LoVo (cell line): ENCODE results near the gene PLIN4.

Experiments
- DNase-seq: peaks from one replicate; pipeline ENCODE4 v3.0.0-alpha.2; 2016; ENCODE audit warnings: low spot score

PLIN4 gene

DNA sequence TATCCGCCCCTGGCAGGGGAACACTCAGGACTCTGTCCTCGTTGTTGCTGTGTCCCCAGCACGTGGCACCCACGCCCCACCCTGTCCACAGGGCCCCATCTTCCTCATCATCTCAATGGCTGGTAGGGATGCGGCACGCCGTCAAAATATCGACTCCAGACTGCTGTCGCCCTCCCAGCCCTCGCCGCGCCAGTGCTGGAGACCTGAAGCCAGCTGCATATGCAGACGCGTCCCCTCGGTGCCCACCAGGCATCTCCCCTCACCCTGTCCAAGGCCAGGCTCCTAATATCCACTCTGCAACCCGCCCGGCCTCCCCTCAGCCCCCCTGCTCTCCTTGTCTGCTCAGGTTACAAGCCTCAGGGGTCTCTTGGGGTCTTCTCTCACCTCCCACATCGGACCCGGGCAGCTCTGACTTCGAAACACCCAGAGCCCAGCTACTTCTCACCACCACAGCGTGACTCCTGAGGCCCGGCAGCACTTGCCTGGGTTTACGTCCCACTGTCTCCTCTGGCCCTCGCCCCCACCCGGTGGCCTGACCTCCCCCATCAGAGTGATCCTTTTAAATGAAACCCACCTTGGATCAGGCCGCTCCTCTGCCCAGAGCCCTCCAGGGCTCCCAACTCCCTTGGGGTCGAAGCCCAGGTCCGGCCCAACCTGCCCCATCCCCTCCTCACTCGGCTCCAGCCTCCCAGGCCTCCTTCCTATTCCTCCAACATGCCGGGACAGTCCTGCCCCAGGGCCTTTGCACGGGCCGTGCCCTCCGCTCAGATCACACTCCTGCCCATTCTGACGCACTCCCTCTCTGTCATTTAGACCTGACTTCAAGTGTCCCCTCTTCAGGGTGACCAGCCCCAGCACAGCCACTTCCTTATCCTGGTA, 12.5 kb downstream of the PLIN4 start:
- DNase-seq: no peak

DNA sequence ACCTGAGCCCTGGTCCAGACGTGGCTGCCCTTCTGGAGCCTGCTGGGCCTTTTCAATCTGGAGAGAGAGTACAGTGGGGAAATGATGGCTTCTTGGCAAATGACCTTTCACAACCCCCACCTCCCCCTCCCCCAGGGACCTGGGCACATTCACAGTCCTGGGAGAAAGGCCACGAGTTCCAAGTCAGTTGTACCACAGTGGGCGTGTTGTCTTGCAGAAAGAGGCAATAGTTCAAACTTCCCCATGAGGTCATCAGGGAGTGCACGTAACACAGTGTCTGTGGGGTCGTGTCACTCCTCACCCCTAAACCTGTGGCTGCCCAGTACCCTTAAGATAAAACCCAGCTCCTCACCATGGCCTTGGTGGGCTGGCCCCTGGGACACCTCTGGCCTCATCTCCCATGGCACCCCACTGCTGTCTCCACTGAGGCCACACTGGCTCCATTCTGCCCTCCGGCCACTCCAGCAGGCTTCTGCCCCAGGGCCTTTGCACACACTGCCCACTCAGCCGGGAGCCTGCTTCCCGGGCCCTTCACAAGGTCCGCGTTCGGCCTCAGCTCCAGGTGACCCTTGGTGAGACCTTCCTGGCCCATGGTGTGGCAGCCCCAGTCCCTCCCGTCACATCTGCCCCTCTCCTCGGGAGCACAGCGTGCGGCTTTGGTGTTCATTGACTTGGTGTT, 13.3 kb downstream of the PLIN4 start:
- no peak for DNase-seq

DNA sequence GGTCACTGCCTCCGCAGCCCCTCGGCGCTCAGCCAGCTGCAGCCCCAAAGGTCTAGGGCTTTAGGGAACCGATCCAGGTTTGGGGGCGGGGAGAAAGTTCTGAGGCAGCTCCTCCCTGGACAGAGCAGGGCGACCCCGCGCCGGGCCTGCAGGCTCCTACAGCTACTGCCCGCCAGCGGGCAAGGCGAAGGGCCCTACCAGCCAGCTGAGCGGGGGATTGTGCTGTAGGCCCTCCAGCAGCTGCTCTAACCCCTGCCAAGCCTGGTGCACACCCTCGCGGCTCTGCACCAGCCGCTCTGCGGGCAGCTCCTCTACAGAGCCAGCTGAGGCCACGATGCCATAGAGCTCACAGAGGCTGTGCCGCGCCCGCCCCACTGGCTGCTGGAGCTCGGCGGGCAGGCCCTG, 14.0 kb downstream of the PLIN4 start:
- DNase-seq: no peak

DNA sequence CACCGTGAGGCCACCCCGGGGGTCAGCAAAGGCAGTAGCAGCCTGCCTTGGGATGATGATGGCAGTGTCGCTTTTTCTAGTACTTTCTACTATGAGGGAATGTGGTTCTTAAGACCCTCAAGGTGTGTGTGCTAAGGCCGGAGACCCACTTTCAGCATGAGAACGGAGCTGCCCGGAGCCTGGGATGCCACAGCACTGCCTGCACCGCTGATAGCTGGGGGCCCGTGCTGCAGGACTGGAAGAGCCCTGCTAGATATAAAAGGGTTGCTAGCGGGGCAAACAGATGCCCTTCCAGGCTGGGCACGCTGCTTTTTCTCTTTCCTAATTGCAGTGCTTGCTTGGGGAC, 14.5 kb downstream of the PLIN4 start:
- DNase-seq: no peak

DNA sequence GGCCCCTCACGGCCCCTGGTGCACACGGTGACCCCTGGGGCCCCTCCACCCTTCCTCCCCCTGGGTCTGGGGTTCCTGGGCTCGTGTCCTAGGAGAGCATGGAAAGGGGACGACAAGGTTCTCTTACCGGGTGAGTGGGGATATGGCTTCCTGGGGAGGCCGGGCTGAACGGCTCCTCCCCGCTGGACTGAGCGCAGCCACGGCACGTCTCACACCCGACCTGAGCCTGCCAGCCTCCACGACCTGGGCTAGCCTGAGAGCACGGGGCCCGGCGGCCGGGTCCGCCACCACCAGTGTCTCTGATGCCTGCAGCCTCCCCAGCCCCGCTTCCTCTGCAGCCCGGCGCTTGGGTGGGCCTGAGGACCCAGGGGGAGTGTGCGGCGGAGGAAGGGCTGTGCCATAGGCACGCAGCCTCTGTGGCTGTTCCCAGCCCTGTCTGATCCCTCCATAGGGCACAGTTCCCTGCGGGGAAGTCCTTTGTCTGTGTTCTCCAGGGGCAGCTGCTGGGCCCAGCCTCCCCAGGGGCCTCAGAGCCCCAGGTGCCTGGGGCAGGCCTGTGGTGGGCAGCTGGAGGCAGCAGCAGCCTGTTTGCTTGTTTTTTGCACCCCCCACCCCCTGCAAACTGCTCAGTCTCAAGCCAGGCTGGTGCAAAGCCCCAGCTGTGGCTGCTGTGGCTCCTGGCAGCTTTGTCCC, 15.0 kb downstream of the PLIN4 start:
- no peak for DNase-seq

DNA sequence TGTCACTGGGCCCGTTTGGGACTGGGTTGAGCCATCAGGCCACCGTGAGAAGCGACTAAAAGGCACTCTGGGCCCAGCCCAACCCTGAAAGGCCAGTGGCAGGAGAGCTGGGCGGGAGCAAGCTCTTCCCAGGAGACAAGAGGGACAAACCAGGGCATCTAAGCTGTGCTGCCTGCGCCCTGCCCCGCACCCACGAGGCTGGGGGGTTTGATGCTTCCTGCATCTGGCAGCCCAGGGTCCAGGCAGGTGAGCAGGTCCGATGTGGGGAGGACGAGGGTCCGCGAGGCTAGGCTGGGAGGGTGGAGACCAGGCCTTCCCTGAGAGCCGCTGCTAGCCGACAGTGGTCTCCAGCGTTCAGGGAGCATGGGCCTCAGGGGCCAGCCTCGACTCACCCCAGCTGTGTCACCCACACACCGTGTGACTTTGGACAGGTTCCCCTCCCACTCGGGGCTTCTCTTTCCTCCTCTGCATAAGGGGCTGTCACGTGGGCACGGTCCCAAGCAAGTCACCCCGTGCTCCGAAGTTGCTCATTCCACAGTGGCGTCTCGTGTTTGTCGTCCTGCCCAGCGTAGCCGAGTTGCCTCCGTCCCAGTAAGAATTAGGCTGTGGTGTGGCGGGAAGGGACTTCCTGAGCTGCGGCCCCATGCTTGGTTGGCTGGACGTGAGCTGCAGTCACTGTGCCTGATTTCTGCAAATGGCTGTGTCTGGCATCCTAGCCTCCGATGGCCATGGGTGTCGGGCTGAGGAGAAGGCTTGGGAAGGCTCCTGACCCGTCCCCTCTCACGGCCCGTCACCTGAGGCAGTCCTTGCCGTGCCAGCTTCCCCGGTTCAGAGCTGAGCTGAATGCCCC, 15.8 kb downstream of the PLIN4 start:
- DNase-seq: no peak

DNA sequence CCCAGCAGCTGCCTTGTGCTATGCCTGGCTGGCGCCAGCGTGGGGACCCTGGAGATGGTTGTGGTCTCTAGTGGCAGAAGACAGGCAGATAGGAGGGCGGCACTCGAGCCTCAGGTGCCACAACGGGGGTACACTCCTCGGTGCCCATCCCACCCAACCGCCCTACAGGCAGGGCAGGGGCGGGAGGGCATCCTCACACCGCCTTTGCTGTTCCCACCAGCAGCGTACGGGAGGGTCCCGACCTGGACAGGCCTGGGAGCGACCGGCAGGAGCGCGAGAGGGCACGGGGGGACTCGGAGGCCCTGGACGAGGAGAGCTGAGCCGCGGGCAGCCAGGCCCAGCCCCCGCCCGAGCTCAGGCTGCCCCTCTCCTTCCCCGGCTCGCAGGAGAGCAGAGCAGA, 16.6 kb downstream of the PLIN4 start:
- DNase-seq: no peak

DNA sequence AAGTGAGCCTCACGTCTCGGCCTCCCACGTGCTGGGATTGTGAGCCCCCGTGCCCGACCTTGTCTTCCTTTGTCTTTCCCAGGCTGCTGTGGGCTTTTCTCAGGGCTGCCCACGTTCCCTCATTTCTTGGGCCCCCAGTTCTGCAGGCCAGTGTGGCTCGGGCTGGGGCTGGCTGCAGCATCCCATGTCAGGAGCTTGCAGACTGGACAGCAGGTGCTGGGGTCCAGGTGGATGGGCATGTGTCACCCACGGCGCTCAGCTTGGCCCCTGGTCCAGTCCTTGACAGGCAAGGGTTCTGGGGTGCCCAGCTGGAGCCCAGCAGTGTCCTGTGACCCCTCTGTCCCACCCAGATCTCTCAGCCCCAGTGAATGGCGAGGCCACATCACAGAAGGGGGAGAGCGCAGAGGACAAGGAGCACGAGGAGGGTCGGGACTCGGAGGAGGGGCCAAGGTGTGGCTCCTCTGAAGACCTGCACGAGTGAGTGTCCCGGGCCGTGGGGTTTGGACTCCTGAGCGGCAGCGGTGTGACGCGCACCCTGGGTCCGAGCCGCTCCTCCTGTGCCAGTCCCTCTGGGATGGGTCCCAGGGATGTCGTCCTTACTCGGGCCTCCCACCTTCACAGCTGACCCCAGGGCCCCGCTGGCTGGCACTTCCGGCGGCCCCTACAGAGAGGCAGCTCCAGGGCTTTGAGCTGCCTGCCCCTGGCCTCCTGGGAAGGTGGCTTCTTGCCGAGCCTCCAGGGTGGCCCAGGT, 17.3 kb downstream of the PLIN4 start:
- no peak for DNase-seq

DNA sequence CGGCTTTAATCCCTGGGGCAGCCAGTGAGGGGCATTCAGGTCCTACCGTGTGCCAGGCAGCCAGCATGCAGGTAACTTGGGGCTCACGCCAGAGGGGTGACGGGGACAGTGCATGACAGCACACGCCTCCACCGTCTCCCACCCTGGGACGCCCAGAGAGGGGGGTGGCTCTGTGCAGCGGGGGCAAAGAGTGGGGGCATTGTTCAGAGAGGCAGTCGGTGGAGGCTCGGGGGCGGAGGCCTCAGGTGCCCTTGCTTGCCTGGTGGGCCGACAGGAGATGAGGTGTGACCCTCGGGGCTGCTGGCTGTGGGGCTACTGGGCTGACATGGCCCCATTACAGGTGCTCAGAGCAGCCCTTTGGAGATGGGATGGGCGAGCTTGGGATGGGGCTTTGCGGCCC, 18.4 kb downstream of the PLIN4 start:
- no peak for DNase-seq

DNA sequence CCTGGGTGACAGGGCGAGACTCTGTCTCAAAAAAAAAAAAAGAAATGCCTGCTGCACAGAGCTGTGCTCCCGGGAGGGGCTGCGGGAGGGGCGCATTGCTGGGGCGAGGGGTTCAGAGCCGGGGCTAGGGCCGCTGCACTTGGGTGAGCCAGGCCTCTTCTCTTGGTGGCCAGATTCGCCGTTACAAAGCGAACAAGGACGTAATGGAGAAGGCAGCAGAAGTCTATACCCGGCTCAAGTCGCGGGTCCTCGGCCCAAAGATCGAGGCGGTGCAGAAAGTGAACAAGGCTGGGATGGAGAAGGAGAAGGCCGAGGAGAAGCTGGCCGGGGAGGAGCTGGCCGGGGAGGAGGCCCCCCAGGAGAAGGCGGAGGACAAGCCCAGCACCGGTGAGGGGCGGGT, 19.0 kb downstream of the PLIN4 start:
- no peak for DNase-seq

DNA sequence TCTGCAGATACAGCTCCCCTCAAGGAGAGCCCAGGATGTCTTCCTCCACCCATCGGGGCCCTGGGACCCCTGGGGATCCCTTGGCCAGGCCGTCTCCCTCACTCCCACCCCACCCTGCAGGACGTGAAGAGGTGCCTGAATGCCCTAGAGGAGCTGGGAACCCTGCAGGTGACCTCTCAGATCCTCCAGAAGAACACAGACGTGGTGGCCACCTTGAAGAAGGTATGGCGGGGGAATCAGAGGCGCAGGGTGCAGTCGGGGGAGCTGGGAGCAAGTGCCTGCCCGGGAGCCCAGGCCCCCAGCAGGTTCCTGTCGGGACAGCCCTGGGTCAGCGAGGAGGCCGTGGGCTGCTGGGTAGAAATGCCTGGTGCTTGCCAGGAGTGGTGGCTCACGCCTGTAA, 19.6 kb downstream of the PLIN4 start:
- no peak for DNase-seq

DNA sequence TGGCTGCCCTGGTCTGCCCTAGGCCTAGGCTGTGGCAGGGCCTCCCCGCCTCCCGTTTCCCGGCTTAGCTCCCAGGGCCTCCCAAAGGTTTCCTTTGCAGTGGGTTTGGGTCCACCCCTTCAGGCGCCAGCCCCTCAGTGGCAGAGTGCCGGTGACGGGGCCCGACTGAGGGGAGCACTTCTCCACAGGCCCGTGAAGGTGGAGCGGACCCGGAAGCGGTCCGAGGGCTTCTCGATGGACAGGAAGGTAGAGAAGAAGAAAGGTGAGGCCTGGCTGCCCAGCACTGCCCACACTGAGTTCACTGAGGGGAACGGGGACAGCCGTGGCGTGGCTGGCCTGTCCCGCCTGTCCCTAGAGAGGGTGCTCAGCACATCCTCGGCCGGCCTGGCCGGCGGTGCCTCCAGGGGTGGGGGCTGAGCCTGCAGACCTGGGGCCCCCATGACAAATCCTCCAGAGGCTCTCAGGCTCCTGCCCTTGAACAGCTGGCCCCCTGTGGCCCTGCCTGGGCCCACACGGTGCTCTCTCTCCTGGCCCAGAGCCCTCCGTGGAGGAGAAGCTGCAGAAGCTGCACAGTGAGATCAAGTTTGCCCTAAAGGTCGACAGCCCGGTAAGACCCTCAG, 20.4 kb downstream of the PLIN4 start:
- DNase-seq: no peak

DNA sequence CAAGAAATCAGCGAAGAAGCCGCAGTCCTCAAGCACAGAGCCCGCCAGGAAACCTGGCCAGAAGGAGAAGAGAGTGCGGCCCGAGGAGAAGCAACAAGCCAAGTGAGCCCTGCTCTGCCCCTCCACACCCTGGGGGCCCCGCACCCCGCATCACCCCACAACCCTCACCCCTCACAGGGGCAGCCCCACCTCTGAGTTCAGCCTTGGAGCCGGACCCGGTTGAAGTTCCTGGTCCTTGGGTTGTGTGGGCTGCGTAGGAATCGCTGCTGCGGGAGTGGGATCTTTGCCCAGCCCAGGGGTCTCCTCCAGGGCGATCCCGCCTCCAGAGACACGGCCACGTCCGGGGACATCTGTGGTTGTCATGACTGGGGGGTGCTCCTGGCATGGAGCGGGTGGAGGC, 22.0 kb downstream of the PLIN4 start:
- DNase-seq: no peak

DNA sequence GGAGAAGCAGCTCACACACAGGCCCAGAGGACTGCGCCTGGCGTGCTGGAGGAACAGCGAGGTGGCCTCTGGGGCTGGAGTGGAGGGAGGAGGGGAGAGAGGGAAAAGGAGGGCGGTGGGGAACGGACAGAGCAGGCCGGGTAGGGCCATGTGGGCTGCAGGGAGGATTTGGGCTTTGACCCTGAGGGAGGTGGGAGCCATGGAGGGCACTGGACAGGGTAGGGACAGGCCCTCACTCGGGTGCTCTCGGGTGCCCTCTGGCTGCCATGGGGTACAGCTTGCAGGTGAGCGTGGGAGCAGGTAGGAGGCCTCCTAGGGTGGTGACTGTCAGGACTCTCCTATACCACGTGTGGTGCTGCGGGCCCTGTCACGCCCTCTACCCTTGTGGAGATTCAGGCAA, 22.8 kb downstream of the PLIN4 start:
- DNase-seq: no peak

DNA sequence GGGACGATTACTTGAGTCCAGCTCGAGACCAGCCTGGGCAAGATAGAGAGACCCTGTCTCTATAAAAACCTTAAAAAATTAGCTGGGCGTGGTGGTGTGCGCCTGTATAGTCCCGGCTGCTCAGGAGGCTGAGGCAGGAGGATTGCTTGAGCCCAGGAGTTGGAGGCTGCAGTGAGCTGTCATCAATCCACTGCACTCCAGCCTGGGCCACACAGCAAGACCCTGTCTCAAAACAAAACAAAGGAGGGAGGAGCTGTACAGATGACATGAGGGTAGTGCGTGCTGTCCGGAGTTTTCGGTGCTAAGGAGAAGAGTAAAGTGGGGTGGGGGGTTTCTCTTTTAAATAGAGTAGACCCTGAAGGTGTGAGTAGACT, 23.6 kb downstream of the PLIN4 start:
- DNase-seq: no peak

DNA sequence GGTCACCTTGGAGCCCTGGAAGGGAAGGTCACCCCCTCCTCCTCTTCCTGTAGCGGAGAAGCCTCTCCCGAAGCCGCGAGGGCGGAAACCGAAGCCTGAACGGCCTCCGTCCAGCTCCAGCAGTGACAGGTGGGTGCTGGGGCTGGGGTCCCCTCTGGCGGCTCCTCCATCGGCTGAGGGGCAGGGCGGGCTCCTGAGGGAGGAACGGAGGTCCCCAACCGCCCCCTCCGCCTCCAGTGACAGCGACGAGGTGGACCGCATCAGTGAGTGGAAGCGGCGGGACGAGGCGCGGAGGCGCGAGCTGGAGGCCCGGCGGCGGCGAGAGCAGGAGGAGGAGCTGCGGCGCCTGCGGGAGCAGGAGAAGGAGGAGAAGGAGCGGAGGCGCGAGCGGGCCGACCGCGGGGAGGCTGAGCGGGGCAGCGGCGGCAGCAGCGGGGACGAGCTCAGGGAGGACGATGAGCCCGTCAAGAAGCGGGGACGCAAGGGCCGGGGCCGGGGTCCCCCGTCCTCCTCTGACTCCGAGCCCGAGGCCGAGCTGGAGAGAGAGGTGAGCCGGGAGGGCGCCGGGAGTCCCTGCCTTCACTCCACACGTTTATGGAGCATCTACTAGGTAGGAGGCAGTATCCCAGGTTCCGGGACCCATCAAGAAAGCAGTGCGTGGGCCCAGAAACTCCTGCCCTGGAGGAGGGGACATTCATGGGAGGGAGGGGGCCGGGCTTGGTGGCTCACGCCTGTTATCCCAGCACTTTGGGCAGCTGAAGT, 24.2 kb downstream of the PLIN4 start:
- no peak for DNase-seq

DNA sequence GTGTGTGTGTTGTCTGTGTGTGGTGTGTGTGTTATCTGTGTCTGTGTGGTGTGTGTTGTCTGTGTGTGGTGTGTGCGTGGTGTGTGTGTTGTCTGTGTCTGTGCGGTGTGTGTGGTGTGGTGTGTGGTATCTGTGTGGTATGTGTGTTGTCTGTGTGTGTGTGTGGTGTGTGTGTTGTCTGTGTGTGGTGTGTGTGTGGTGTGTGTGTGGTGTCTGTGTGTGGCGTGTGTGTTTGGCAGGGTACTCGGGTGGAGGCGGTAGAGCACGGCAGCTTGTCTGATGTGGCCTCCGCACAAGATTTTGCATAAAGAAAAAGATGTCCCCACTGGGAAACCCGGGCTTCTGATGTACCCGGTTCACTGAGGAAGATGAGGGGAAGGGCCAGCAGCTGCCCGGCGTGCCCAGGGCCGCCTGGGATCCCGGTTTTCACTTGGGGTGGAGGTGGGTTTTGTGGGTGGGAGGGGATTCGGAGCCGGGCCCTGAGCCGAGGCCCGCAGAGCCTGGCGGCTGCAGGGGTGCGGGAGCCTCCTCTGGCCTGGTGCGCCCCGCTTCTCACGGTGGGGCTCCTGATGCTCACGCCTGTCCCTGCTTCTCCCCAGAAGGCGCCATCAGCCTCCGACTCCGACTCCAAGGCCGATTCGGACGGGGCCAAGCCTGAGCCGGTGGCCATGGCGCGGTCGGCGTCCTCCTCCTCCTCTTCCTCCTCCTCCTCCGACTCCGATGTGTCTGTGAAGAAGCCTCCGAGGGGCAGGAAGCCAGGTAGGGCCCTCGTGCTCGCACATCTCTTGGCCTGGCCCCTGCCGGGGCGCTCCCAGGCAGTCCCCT, 25.0 kb downstream of the PLIN4 start:
- DNase-seq: no peak

DNA sequence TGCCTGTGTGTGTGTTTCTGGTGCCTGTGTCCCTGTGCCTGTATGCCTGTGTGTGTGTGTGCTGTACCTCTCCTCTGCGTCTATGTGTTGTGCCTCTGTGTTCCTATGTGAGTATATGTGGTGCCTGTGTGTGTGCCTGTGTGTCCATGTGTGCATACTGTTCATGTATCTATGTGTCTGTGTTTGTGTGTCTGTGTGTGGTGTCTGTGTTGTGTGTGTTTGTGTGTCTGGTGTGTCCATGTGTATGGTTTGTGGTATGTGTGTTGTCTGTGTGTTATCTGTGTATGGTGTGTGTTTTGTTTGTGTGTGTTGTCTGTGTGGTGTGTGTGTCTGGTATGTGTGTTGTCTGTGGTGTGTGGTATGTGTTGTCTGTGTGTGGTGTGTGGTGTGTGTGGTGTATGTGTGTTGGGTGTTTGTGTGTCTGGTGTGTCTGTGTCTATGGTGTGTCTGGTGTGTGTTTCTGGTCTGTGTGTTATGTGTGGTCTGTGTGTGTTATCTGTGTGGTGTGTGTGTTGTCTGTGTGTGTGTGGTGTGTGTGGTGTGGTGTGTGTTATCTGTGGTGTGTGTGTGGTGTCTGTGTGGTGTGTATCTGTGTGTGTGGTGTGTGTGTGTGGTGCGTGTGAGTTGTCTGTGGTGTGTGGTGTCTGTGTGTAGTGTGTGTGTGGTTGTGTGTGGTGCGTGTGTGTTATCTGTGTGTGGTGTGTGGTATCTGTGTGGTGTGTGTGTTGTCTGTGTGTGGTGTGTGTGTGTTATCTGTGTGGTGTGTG, 25.8 kb downstream of the PLIN4 start:
- DNase-seq: no peak

DNA sequence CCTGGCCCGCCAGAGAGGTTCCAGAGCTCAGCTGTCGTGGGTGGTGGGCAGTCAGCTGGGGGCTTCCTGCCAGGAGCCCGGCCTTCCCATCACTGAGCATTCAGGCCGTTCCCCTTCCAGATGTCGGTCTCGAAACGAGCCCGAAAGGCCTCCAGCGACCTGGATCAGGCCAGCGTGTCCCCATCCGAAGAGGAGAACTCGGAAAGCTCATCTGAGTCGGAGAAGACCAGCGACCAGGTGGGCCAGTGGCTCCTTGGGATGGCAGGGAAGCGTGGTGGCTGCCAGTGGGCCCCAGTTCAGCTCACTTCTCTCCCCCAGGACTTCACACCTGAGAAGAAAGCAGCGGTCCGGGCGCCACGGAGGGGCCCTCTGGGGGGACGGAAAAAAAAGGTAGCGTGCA, 26.8 kb downstream of the PLIN4 start:
- no peak for DNase-seq
